ENCODE data around the gene PVALB.

DNA sequence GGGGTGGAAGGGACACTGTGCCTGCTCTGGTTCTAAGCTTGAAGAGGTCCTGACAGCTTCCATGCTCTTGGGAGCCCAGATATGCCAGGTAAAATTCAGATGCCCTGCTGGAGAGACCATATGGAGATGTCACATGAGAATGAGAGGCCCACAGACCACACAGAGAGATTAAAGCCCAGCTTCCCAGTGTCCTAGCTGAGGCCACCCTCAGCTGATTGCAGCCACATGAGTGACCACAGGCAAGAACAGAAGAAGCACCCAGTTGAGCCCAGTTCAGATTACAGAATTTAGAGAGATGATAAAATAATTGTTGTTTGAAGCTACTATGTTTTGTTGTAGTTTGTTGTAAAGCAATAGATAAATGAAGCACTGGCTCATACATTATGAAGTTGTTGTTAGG, 14.4 kb upstream of the PVALB start:
- TF ChIP-seq, protein P1, sequence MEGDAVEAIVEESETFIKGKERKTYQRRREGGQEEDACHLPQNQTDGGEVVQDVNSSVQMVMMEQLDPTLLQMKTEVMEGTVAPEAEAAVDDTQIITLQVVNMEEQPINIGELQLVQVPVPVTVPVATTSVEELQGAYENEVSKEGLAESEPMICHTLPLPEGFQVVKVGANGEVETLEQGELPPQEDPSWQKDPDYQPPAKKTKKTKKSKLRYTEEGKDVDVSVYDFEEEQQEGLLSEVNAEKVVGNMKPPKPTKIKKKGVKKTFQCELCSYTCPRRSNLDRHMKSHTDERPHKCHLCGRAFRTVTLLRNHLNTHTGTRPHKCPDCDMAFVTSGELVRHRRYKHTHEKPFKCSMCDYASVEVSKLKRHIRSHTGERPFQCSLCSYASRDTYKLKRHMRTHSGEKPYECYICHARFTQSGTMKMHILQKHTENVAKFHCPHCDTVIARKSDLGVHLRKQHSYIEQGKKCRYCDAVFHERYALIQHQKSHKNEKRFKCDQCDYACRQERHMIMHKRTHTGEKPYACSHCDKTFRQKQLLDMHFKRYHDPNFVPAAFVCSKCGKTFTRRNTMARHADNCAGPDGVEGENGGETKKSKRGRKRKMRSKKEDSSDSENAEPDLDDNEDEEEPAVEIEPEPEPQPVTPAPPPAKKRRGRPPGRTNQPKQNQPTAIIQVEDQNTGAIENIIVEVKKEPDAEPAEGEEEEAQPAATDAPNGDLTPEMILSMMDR (IDR thresholded peaks at IDR 0.05) = no peak
- TF ChIP-seq POLR2AphosphoS5 (IDR thresholded peaks at IDR 0.05) = no peak
